Measurements from ENCODE around the gene REV1.
"Not testable (repeated sequence)": the region's sequence is repeated elsewhere in the genome, so short reads cannot be mapped to it uniquely, and the experiment has no call there.

Gene REV1

GRCh38 chr2:99485824-99486223 is 4.0 kb downstream of the REV1 start:
- DNase-seq (ENCODE audit: low read depth): no peak

GRCh38 chr2:99485411-99485810 is 4.4 kb downstream of the REV1 start:
- peak; percentile 22 for DNase-seq (ENCODE audit: low read depth)

GRCh38 chr2:99484205-99484604 is 5.6 kb downstream of the REV1 start:
- DNase-seq (ENCODE audit: low read depth): no peak

GRCh38 chr2:99481941-99482340 is 7.9 kb downstream of the REV1 start:
- no peak for DNase-seq (ENCODE audit: low read depth)

GRCh38 chr2:99481527-99481926 is 8.3 kb downstream of the REV1 start:
- DNase-seq (ENCODE audit: low read depth): no peak

GRCh38 chr2:99480390-99480789 is 9.4 kb downstream of the REV1 start:
- DNase-seq (ENCODE audit: low read depth): peak; percentile 46

- DNase-seq (ENCODE audit: low read depth): no peak
These were observed 11.2 kb downstream of the REV1 start for GRCh38 chr2:99478632-99479031.

- DNase-seq (ENCODE audit: low read depth): no peak
These were observed 12.8 kb downstream of the REV1 start for GRCh38 chr2:99477054-99477453.

- no peak for DNase-seq (ENCODE audit: low read depth)
These were observed 13.2 kb downstream of the REV1 start for GRCh38 chr2:99476629-99477028.

GRCh38 chr2:99475095-99475494 is 14.7 kb downstream of the REV1 start:
- DNase-seq (ENCODE audit: low read depth): not testable (repeated sequence)

- no peak for DNase-seq (ENCODE audit: low read depth)
These were observed 16.2 kb downstream of the REV1 start for GRCh38 chr2:99473518-99474083.

GRCh38 chr2:99472600-99472960 is 17.2 kb downstream of the REV1 start:
- DNase-seq (ENCODE audit: low read depth): no peak

GRCh38 chr2:99471654-99472599 is 17.9 kb downstream of the REV1 start:
- no peak for DNase-seq (ENCODE audit: low read depth)

GRCh38 chr2:99470957-99471356 is 18.9 kb downstream of the REV1 start:
- DNase-seq (ENCODE audit: low read depth): no peak

- not testable (repeated sequence) for DNase-seq (ENCODE audit: low read depth)
These were observed 19.4 kb downstream of the REV1 start for GRCh38 chr2:99470459-99470858.

GRCh38 chr2:99469394-99469793 is 20.4 kb downstream of the REV1 start:
- DNase-seq (ENCODE audit: low read depth): no peak

GRCh38 chr2:99468155-99468554 is 21.7 kb downstream of the REV1 start:
- DNase-seq (ENCODE audit: low read depth): no peak

GRCh38 chr2:99467390-99467789 is 22.4 kb downstream of the REV1 start:
- DNase-seq (ENCODE audit: low read depth): no peak

GRCh38 chr2:99461828-99462483 is 27.9 kb downstream of the REV1 start:
- no peak for DNase-seq (ENCODE audit: low read depth)

- DNase-seq (ENCODE audit: low read depth): no peak
These were observed 31.3 kb downstream of the REV1 start for GRCh38 chr2:99458529-99458928.

- DNase-seq (ENCODE audit: low read depth): no peak
These were observed 38.1 kb downstream of the REV1 start for GRCh38 chr2:99451686-99452085.

GRCh38 chr2:99451280-99451679 is 38.5 kb downstream of the REV1 start:
- no peak for DNase-seq (ENCODE audit: low read depth)

GRCh38 chr2:99450199-99450598 is 39.6 kb downstream of the REV1 start:
- DNase-seq (ENCODE audit: low read depth): no peak

Measured in iris pigment epithelial cell (primary cell).